LHCN-M2 (cell line): ENCODE measurements around the gene GPR89B. TPM values are rescaled to one million over a fixed set of nuclear protein-coding genes. Genes with fewer than 3 reads are reported as not detected.
A peak's percentile ranks its signal among the peaks of the same experiment; 100 is the strongest.
"Not testable (repeated sequence)": the region's sequence is repeated elsewhere in the genome, so short reads cannot be mapped to it uniquely, and the experiment has no call there.

Source experiments
- DNase-seq: peaks from one replicate; pipeline ENCODE4 v3.0.0-alpha.2; 2012; ENCODE audit warnings: low read depth
- polyA plus RNA-seq: library from polyadenylated mRNA; unstranded; fragments of >200 nt; gene quantifications from one replicate; pipeline ENCODE4 v1.2.1, GENCODE V29; 2012; ENCODE audit warnings: missing spikeins
- total RNA-seq: library from RNA; depleted of rRNA; stranded (reverse); fragments of >200 nt; gene quantifications from 2 replicates; pipeline ENCODE4 v1.2.3, GENCODE V29; 2014; rRNA removed

Gene GPR89B
- total RNA-seq: 13.2 and 16.3 TPM in 2 replicates
- 6.2 TPM for polyA plus RNA-seq

DNA sequence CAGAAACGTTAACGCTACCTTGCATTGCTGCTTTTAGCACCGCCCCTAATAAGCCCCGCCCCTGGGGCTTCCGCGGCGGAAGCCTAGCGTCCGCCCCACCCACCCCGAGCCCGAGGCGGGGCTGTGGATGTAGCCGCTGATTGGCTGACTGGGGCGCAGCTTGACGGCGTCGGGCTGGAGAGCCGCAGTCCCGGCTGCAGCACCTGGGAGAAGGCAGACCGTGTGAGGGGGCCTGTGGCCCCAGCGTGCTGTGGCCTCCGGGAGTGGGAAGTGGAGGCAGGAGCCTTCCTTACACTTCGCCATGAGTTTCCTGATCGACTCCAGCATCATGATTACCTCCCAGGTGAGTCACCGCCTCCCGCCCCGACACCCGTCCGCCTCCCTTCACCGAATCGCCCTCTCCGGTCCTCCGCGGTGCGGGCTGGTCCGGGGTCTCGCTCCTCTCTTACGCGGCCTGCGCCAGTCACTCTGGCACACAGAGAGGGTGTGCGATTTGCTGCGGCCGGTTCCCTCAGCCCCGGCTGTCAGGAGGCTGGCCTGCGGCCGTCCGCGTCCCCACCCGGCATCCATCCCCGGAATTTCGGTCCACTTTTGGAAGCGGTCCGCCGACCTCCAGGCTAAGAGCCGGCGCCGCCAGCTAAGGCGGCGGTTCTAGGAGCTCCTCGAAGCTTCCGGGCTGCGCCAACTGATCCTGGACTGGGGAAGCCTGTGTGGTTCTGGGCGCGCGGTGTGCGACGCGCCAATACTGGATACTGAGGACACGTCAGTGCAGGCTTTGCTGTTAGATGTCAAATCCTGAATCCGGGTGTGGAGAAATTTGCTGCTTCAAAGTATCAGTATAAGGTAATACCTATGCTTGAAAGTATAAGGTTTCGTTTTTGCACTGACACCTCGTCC, at the start of gene GPR89B:
TSS of gene GPR89B (plus strand) at position 185 of the 897 bp plus-strand sequence. CDS start at position 302, 117 bp downstream.
- peak; percentile 80 for DNase-seq

DNA sequence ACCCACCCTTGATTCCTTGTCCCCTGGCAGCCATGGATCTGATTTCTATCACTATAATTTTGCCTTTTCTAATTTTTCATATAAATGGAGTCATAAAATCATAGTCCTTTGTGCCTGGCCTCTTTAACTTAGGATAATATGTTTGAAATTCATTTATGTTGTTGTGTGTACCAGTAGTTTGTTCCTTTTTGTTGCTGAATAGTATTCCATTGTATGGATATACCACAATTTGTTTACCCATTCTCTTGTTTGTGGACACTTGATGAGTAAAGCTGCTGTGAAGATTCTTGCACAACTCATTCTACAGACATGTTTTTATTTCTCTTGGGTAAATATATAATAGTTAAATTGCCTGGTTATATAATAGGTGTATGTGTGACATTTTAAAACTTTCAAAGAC, 48.3 kb upstream of the GPR89B start:
- no peak for DNase-seq

DNA sequence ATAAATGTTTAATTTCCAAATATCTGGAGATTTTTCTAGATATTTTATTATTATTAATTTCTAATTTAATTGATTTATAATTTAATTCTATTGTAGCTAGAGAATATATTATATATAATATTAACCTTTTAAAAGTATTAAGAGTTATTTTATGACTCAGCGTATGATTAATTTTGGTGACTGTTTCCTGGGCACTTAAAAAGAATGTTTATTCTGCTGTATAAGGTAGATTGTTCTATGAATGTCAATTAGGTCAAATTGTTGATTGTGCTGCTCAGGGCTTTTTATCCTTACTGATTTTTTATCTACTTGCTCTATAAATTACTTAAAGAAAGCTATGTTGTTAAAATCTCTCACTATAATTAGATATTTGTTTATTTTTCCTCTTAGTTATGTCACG, 45.7 kb upstream of the GPR89B start:
- no peak for DNase-seq

DNA sequence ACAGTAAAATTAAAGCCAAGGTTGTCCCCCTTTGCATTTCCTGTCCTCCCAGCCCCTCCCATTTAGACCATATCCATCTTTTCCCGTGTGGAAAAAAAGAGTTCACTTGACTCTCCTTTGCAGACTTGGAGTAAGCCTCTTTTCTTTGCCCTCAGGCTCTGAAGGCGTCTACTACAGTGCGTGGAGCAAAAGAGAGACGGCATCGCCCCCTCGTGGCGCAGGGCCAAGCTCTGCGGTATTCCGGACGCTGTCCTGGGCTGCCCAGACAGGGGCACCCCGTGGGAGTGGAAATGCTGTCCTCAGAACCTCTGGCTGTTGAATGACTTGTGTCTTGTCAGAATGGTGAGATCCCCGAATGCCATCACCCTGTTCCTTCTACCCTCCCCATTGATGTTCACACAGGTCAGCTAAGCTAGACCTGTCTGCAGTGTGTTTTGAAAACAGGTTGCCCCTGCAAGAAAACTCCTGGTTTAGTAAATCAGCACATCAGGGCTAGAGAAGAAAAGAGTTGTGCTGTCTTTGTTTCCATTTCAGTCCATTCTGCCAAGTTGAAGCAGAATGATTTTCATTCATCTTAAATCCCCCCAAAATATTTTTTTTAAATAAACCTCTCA, 37.9 kb upstream of the GPR89B start:
- peak; percentile 26 for DNase-seq

DNA sequence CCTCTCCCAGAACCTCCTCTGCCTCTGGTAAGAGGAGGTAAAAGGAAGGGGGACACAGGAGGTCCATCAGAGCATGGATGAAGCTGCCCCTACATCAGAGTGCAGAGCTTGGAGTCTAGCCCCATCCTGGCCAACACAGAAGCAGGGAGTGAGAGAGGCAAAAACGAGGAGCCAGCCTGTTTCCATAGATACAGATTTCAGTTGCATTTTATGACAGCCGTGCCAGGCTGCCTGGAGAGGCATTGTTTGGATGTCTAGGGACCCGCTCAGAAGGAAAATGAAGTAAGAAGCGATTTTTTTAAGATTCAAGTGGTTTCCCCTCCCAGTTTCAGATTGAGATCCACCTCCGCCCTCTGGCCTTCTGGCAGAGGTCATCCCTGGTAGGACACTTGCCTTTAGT, 37.1 kb upstream of the GPR89B start:
- DNase-seq: no peak

DNA sequence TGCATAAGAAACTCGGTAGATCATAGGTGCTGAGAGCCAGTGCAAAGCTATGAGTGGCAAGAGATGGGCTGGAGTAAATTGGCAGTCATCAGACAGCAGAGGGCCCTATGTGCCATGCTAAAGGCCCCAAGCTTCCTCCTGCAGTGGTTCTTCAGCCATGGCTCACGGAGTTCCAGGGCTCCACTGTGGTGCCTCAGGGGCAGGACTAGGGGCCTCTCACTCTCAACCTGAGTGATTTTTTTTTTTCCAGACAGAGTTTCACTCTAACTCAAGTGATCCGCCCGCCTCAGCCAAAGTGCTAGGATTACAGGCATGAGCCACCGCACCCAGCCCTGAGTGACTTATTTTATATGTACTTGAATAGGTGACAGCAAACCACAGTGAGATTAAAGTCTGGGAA, 36.0 kb upstream of the GPR89B start:
- no peak for DNase-seq

DNA sequence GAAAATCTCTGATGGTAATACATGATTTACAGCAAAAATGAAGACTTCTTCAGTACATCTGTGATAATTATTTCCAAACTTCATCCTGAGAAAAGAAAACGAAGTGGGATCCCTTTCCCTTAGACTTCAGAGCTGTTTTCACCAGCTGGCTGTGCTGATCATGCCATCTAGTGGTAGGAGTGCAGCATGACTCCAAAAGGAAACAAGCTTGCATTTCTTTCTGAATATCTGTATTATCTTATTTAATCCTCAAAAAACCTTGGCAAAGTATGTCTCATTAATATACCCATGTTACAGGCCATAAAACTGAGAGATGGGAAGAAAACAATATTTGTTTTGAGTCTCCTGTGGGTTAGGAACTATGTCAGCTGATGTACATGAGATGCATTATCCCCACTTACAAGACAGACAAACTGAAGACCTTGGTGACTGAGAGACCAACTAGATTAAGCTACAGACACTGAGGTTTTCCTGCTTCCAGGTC, 35.4 kb upstream of the GPR89B start:
- peak; percentile 46 for DNase-seq

DNA sequence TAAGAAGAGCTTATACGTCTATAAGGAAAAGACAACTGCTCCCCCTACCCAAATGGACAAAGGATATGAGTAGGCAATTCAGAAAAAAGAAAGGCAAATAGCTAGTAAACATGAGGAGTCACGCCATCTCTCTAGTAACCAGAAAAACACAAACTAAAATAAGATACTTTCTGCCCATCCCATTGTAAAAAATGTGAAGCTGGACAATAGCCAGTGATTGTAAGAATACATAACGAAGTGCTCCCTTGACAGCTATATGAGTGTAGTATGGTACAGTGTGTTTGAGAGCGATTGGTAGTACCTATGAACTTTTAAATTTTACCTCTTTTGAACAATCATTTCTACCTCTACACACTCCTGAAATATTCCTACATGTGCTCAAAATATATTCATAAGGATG, 33.1 kb upstream of the GPR89B start:
- DNase-seq: peak; percentile 13

DNA sequence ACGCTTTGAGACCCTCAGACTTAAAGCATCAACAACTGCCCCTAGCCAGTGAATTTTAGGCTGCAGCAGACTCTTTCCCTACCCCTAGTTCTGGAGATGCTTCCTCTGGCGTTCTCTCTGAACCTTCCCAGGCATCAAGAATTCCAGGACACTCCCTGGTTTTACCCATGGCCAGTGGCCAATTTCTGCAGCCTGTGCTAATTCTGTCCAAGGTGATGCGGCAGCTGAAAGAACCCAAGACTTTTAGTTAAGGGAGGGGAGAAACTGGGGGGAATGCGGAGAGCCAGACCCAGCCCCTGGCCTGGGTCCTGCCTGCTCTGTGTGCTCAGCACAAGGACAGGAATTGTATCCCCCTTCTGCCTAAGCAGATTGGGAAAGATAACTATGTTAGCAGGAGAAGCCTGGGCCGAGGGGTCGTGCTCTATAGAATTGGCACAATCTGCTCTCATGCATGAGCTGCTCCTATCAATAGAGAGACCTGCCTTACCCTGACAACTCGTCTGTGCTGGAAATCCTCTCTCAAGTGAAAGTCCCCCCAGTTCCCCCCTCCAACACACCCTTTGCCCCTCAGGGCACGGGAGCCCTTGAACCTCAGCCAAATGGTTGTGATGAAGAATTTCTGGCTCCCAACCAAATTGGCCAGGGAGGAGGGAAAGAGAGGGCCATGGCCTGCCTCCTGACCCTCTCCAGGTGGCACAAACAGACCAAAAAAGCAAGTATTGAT, 31.0 kb upstream of the GPR89B start:
- DNase-seq: no peak

DNA sequence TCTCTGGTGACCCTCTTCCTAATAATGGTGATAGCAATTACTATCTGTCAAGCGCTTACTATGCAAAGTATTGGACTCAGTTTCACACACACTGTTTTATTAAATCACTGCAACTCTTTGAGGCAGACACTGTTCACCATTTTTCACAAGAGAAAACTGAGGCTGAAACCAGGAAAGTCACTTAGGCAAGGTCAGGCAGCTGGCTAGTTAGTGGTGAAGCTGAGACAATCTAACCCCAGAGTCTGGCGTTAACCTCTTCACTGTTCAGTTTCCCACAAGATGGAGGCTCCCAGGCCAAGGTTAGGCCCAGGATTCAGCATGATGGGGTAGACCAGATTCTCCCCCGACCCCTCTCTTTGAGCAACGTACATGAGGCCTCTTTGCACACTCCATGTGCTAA, 30.4 kb upstream of the GPR89B start:
- no peak for DNase-seq

DNA sequence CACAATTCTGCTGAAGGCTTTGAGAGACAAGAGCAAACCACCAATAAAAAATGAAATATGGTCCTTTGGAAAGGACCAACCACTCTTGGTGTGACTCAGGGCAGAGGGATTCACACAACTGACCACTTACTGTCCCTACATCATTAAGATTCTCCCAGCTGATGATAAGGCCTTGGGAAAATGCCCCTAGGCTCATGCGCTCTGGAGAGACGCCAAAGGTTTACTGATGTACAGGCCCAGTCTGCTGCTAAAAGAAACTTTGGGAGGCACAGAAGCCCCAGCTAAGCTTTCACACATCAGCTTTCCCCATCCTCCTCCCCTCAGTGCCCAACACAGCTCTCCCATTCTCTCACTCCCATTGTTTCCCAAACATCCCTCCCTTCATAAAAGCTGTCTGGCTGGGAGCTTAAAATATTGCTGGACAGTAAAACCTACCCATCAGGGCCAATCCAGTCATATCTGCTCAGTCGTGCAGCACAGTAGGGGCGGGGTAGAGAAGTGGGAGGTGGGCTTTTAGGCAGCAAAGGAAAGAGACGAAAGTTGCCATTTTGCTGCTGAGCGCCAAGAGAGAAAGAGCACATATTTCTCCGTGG, 25.9 kb upstream of the GPR89B start, which contains the start of gene GJA8:
TSS of gene GJA8 (plus strand) at position 543 of the 593 bp plus-strand sequence. CDS start 5,161 bp downstream, outside the sequence.
- DNase-seq: no peak

DNA sequence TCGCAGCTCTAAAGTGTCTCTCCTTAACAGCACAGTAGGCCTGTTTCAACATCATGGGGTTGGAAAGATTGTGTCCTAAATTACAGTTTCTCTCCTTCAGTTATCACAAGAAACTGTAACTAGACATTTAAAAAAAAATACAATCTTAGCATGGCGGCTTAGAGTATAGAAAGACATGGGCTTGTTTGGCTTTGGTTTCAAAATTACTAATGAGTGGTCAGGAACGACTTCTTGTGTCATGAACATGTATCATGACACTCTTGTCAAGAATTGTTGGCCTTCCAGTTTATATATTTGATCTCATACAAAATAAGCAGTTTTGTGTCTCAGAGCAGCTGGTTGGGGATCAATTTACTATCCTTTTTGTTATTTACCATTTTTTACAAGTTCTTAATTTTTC, 23.5 kb upstream of the GPR89B start:
- DNase-seq: no peak

DNA sequence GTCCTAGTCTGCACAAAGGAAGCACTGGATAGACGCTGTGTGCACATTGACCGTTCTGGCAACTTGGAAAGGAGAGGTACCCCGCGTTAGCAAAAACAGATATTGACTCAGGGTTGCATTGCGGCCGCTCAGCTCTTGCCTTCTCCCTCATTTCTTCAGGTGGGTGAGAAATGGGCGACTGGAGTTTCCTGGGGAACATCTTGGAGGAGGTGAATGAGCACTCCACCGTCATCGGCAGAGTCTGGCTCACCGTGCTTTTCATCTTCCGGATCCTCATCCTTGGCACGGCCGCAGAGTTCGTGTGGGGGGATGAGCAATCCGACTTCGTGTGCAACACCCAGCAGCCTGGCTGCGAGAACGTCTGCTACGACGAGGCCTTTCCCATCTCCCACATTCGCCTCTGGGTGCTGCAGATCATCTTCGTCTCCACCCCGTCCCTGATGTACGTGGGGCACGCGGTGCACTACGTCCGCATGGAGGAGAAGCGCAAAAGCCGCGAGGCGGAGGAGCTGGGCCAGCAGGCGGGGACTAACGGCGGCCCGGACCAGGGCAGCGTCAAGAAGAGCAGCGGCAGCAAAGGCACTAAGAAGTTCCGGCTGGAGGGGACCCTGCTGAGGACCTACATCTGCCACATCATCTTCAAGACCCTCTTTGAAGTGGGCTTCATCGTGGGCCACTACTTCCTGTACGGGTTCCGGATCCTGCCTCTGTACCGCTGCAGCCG, 20.3 kb upstream of the GPR89B start:
- DNase-seq: no peak

DNA sequence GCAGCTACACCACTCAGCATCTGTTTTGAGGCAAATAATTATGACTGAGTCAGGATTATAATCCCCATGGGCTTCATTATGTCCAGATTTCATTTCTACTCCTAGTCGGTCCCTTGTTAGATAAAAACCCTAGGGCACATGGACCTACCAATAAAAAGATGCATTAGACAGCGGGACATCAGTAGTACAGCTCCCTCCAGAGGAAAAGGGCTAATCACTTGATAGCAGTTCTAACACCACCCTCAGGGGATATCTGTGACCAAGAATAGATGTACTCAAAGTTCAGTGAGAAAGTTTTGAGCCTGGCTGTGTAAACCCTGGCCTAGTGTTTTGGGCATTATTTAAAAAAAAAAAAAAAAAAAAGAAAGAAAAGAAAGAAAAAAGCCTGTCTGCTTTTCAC, 15.7 kb upstream of the GPR89B start:
- DNase-seq: no peak

DNA sequence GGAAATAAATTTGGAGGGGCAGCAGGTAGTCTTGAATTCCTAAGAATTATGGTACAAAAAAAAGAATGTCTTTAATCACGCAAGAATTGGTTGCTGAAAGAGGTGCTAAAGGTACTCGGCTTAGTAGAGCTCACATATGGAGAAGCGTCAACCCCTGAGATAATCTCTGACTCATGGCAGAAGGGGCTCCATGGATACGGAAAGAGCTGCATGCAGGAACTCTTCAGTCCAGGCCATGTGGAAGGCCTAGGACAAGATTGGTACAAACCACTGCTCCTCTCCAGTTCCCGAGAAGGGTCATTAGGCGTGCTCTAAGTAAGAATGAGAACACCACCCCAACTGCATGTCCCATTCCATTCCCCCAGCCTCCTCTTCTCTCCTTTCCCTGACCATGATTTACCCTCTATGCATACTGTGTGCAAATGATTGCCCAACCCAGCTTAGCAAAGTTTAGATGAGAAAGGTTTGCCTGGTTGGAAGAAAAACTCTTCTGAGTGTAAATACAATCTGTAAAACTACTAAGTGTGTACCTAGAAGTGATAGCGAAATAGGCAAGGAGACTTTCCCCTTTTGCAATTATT, 14.8 kb upstream of the GPR89B start:
- DNase-seq: no peak

DNA sequence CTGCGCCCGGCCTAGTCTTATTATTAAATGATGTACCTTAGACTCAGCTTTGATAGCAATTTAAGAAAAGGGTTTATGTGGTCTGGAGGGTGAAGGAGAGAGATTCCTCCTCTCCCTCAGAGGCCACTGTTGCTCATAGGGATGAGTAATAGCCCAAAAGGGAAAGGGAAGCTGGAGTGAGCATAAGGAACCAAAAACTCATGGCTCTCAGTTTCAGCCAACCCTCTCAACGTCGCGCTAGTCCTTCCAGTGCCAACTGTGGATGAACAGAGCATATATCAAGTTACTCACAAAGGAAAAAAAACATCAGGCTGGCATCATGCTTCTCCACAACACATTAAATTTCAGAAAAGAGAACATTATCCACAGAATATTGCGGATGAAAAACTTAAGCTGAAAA, 8.3 kb upstream of the GPR89B start:
- DNase-seq: peak; percentile 58

DNA sequence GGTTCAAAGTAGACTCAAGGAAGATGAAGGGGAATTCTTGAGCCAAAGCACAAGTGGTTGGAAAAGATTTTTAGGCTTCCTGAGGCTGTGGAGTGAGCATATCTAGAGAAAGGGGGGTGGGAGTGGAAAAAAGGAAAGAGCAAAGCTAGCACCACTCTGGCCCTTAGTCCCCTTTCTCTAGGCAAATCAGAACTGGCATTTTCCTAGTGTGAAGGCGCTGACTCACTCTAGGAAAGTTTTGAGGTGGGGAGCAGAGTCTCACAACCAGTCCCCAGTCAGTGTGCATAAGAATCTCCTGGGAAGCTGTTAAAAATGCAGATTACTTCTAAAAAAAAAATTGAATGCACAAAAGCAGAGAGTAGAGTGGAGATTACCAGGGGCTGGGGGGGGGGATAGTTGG, 3.4 kb upstream of the GPR89B start:
- DNase-seq: no peak

DNA sequence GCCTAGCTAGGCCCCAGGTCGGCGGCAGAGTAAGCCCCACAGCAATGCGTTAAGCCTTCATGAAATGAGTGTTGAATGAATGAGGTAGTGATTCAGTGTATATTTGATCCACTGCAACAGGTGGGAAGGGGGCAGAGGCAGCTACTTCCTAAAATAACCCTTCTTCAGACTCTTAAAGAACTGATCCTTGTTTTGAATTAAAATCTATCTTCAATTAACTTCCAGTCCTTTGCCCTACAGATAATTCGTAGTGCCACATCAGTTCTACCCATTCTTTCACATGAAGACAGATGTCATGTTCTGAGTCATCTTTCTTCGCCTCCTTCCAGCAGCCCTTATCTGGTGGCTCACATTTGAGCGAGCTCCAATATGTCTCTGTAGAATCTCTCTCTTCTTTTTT, 1.0 kb upstream of the GPR89B start:
- DNase-seq: peak; percentile 15

DNA sequence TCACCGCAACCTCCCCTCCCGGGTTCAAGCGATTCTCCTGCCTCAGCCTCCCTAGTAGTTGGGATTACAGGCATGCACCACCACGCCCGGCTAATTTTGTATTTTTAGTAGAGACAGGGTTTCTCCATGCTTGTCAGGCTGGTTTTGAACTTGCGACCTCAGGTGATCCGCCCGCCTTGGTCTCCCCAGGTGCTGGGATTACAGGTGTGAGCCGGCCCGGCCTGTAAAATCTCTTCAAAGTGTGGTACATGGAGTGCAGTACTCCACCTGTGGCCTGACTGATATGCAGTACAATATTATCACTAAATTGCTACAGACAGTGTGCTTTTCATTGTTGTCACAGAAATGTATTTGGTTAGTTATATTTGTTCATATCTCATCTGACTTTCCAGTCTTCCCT, 531 bp upstream of the GPR89B start:
- not testable (repeated sequence) for DNase-seq

DNA sequence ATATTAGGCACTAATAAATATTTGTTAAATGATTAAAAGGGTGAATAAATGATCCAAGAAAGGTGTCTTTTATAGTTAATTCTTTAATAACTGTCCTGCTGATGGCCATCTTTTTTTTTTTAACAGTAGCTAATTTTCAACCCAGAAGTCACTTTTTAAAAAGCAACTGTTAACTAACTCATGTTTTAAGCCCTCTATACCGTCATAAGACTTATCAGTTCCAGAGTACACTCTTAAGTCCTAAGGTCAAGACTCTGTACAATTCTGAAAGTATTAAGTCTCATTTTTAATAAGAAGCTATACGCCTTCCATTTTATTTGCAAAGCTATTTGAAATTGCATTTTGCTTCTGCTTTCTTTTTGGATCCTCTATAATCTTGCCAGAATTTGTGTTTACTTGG, 2.9 kb downstream of the GPR89B start:
- not testable (repeated sequence) for DNase-seq

DNA sequence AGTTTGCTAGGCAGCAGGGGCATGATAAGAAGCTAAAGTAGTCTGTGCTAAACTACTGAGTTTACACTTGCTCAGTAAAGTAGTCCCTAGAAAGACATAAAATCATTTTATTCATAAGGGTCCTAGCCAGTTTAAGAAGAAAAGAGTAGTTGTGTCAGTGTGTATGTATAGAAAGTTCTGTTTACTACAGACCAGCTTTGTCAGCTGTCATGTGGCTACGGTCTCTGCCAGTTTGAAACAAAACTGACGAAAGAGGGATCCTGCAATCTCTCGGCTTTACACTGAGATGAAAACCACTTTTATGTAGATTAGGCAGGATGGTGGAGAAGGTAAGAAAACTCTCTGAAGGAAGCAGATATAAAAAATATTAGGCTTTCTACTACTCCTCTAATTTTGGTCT, 7.1 kb downstream of the GPR89B start:
- DNase-seq: not testable (repeated sequence)
